ENCODE measurements around the gene ATF3.
A peak's percentile ranks its signal among the peaks of the same experiment; 100 is the strongest.

The ATF3 gene

GRCh38 chr1:212609701-212610574 lies 1.4 kb downstream of the ATF3 start:
- DNase-seq, result no peak

- DNase-seq, result no peak
Observed at GRCh38 chr1:212610575-212610967, 2.0 kb downstream of the ATF3 start.

GRCh38 chr1:212611000-212611948 lies 2.7 kb downstream of the ATF3 start:
- DNase-seq, result no peak

GRCh38 chr1:212612041-212612961 lies 3.7 kb downstream of the ATF3 start:
- peak; percentile 31 for DNase-seq

GRCh38 chr1:212613440-212614335 lies 5.1 kb downstream of the ATF3 start:
- DNase-seq, result peak; percentile 67

GRCh38 chr1:212614453-212615200 lies 6.1 kb downstream of the ATF3 start:
- DNase-seq, result no peak

GRCh38 chr1:212615201-212615470 lies 6.6 kb downstream of the ATF3 start:
- DNase-seq, result no peak

GRCh38 chr1:212618466-212619210 lies 10.1 kb downstream of the ATF3 start:
- peak; percentile 65 for DNase-seq

- DNase-seq, result no peak
Observed at GRCh38 chr1:212620293-212620692, 11.7 kb downstream of the ATF3 start.

GRCh38 chr1:212621043-212621948 lies 12.7 kb downstream of the ATF3 start:
- DNase-seq, result no peak

- DNase-seq, result no peak
Observed at GRCh38 chr1:212621949-212622305, 13.4 kb downstream of the ATF3 start.

GRCh38 chr1:212622467-212622866 lies 13.9 kb downstream of the ATF3 start:
- no peak for DNase-seq

GRCh38 chr1:212622906-212623305 lies 14.3 kb downstream of the ATF3 start:
- DNase-seq, result no peak

GRCh38 chr1:212623603-212624002 lies 15.0 kb downstream of the ATF3 start:
- no peak for DNase-seq

GRCh38 chr1:212624976-212625501 lies 16.5 kb downstream of the ATF3 start:
- DNase-seq, result no peak

- DNase-seq, result no peak
Observed at GRCh38 chr1:212625781-212626450, 17.4 kb downstream of the ATF3 start.

GRCh38 chr1:212628046-212628445 lies 19.5 kb downstream of the ATF3 start:
- DNase-seq, result no peak

- no peak for DNase-seq
Observed at GRCh38 chr1:212628813-212629415, 20.4 kb downstream of the ATF3 start.

All from fibroblast of skin of abdomen (primary cell).